GM12874 (cell line): ENCODE measurements around the gene MACROD1.

Experiments used
- CTCF ChIP-seq: IDR thresholded peaks from 2 replicates; pipeline ENCODE4 v1.5.1; 2011; ENCODE audit warnings: low read depth, mild to moderate bottlenecking, control low read depth, low read length, moderate library complexity; ENCODE audit not compliant: insufficient read depth

The MACROD1 gene

GRCh38 chr11:64146036-64146955 lies 19.6 kb downstream of the MACROD1 start:
- TF ChIP-seq CTCF: peak; percentile 89

GRCh38 chr11:64144587-64145472 lies 21.1 kb downstream of the MACROD1 start:
- no peak for TF ChIP-seq CTCF

DNA sequence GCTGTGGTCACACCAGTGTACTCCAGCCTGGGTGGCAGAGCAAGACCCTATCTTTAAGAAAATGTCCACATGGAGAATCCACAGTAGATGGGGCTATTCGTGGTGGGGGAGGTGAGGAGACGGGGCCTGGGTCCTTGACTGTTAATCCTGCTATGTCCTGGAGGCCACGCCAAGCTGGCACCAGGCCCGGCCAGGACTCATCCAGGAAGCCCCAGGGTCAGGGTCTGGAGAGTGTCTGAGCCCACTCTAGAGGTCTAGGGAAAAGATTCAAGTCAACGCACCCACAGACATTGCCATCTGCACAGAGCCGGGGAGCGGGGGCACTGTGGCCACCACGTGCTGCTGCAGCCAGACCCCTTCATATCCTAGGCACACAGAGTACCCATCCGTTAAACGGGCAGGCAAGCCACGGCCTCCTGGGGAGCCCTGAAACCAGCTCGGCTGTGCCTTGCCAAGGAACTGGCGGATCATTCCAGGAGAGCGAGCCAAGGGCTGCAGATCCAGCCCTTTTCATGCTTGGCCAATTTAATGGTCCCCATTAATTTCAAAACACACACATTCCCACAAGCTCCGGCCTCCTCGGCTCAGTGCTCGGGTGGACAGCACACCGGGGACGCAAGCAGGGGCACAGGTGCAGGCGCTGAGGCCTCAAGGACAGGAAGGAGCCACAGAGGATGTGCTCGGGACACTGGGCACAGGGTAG lies 24.7 kb downstream of the MACROD1 start:
- no peak for TF ChIP-seq CTCF

DNA sequence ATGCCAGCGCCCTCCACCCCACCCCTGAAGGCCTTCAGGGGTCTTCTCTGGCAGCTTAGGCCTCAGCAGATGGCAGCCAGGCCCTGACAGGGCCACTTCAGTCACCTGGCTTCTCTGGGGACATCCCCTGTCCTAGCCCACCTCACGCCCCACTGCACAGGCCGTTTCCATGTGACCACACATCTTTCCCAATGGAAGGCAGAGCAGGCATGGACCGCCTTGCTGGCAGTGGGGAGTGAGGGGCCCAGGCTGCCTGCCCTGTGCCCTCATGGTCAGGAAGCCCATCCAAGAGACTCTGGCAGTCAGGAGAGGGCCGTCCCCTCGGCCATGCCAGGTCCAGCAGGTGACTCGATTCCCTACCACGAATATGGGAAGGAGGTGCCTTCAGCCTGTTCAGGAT lies 25.8 kb downstream of the MACROD1 start:
- TF ChIP-seq CTCF: no peak

DNA sequence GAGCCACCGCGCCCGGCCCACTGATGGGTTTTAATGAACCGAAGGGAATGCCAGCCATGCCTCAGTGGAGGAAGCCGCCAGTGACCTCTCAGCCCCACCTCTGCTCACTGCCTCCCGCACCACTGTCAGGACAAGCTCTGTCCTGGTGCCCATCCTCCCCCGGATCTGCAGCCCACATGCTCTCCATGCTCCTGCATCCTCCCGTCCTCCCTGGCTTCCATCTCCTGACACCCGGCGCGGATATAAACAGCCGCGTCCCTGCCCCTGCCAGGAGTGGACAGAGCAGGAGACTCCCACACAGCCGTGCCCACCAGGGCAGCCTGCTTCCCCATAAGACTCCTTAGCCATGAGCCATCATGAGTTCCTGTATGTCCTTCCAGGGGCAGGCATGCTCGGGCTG lies 26.9 kb downstream of the MACROD1 start:
- no peak for TF ChIP-seq CTCF

DNA sequence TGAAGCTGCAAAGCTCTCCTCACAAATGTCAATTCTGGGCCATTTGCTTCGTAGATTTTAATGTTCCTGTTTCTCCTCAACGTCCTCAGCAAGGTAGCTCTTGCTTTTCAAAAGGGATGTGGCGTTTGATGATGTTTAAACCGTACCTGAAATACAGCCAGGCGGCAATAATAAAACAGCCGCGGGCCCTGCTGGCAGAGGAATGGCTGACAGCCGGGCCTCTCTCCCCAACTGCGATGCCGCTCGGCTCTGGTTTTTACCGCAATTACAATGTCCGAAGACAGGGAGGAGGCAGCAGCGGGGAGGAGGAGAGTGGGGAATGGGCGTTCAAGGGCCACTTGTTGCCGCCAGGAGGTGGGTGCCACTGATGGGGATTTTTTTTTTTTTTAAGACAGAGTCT lies 27.5 kb downstream of the MACROD1 start:
- TF ChIP-seq CTCF: no peak
